ENCODE data around the gene ST7L.

DNA sequence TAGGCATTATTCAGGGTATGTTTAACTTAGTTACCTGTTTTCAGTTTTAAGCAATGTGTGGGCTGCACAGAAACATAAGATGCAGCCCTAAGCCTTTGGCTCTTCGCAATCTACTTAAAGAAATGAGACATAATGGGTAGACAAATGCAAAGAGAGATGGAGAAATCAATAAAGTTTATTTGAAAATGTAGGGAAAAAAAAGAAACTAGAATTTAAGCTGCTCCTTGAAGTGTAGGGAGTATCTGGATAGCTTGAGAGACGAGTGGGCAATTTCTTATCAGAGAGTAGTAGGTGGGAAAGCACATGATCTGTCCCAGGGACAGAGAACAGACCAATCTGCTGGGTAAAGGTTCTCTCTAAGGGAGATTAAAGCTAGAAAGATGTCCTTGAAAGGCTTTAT lies 101.3 kb downstream of the ST7L start:
- TF ChIP-seq POLR2A (IDR thresholded peaks at IDR 0.05; ENCODE audit: low read depth, low read length) (no peak), POLR2AphosphoS5 (IDR thresholded peaks at IDR 0.05; ENCODE audit: low read depth, low read length) (no peak)

Data from GM12891 (cell line).